ENCODE results near the gene TNFRSF8.

The TNFRSF8 gene

GRCh38 chr1:12060500-12060899, 2.6 kb upstream of the TNFRSF8 start:
- DNase-seq (ENCODE audit: low spot score): no peak

DNA sequence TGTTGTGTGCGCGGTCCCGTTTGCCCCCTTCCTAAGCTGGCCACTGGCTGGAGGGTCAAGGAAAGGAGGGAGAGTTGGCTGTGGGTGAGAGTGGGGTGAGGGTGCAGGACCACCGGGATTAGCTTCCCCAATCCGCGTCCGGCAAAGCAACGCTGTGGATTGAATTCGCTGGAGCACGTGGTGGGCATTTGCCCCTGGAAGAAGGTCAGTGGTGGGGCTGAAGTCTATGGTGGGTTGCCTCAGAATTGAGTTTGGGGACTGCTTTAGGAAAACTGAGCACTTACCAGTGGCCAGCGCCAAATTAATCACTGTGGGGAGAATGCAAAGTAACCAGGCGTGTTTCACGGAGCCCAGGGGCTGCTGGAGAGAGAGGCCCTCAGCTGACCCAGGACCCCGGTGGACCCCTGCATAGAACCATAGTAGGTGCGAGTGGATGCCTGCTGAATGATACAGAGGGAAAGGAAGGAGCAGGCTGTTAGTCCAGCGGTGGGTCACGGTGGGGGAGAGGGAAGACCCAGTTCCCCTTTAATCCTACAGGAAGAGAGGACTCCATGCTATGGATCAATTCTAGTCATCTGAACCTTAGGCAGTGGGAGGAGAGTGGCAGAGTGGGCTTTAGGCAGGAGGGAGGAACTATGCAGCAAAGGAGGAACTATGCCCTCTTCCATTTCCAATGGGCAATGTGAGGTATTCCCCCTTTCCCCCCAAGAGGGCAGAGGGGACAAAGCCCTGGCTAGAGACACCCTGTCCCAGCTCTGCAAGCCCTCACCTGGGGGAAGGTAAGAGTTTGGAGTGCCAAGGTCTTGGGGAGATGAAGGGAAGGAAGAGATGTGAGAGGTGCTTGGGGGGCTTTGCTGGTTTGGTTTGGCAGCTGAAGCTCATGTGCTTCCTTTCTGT, 1.2 kb downstream of the TNFRSF8 start:
- no peak for DNase-seq (ENCODE audit: low spot score)

- DNase-seq (ENCODE audit: low spot score): no peak
These were observed 2.8 kb downstream of the TNFRSF8 start for GRCh38 chr1:12065872-12066271.

GRCh38 chr1:12067900-12068821, 5.1 kb downstream of the TNFRSF8 start:
- DNase-seq (ENCODE audit: low spot score): no peak

GRCh38 chr1:12069623-12070244, 6.6 kb downstream of the TNFRSF8 start:
- no peak for DNase-seq (ENCODE audit: low spot score)

DNA sequence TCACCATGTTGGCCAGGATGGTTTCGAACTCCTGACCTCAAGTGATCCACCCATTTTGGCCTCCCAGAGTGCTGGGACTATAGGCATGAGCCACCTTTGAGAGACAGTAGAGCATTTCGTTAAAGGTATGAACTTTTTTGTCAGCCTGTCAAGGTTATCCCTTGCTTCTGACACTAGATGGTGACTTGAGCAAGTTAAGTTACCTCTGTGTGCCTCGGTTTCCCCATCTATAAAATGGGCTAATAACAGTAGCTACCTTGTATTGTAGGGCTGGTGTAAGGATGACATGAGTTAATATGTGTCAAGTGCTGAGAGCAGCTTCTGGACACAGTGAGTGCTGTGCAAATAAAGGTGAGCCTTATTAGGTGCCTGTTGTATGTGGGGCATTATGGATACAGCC, 8.8 kb downstream of the TNFRSF8 start:
- no peak for DNase-seq (ENCODE audit: low spot score)

DNA sequence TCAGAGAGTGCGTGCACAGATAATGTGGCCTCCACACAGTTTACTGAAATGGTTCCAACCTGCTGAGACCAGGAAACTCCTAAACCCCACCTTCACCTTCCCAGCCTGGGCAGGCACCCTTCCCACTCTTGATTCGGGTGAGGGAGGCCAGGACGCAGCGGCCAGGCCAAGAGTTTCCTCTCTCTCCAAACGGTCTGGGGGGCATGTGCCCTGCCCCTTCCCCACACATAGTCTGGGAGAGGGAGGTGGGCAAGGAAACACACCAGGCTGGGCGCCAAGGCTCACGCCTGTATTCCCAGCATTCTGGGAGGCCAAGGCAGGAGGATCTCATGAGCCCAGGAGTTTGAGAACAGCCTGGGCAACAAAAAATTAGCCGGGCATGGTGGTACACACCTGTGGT, 9.6 kb downstream of the TNFRSF8 start:
- DNase-seq (ENCODE audit: low spot score): no peak

GRCh38 chr1:12073796-12074195, 10.7 kb downstream of the TNFRSF8 start:
- DNase-seq (ENCODE audit: low spot score): no peak

DNA sequence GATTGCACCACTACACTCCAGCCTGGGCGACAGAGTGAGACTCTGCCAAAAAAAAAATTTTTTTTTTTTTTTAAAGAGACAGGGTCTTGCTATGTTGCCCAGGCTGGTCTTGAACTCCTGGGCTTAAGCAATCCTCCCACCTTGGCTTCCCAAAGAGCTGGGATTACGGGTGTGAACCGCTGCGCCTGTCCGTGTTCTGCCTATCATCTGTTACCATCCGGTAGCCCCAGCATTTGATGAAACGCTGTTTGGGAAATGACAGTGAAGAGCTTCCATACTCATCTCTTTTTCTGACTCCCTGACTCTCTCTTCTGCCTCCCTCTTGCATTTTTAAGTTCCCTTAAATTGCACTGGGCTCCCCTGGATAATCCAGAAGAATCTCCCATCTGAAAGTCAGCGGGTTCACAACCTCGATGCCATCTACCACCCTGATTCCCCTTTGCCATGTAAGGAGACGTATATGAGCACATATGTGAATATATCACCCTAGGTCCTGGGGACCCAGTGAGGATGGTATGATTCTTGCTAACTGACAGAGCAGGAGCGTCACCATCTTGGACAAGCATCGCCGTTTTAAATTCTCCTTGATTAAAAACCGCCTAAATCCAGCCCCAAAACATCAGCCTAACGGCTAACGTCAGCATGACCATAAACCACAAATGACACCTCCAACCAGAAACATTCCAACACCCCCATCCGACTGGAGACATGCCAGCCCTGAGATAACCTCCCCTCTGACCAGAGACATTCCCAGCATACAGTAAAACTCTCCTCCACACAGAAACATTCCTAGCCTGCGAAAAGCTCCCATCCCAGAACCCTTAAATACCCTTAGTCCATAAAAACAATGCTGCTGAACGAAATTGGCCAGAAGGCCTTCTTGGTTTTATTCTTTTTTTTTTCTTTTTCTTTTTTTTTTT, 12.4 kb downstream of the TNFRSF8 start:
- no peak for DNase-seq (ENCODE audit: low spot score)

- DNase-seq (ENCODE audit: low spot score): no peak
These were observed 13.4 kb downstream of the TNFRSF8 start for GRCh38 chr1:12076425-12077005.

- no peak for DNase-seq (ENCODE audit: low spot score)
These were observed 15.5 kb downstream of the TNFRSF8 start for GRCh38 chr1:12078575-12078937.

DNA sequence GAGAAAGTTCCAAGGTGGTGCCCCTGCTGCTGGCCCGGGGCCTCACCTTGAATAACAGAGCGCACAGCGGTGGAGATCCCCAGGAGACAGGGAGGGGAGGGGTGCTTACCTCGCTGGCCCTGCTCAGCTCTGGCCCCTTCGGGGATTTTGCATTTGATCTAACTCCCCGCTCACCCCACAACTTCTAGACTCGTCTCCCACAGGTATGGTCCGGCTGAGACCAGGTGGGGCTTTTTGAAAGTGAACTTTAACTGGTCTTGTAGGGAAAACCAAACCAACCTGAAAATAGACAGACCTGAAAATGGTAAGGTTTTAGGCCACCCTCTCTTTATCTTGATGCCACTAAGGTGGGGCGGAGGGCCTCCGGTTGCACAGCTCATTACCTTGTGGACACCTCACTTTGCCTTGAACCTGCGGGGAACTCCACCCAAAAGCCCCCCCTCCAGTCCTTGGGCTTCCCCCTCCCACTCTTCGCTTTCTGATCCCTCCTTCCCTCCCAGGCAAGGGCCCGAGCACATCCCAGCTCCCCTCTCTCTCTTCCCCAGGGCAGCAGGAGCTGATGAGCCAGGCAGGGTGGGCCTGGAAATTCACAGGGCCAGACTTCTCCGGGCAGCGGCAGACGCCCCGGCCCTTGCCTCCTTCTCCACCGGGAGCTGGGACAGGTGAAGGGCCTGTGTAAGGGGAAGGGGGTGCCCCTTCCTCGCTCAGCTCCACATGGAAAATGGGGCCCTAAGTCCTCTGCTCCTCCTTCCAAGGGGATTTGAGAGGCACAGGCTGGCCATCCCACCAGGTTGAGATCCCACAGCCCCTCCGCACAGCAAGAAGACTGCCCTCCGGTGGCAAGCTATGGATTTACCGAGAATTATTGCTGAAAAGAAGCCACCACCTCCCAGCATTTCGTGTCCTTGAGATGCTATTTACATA, 16.1 kb downstream of the TNFRSF8 start:
- peak; percentile 12 for DNase-seq (ENCODE audit: low spot score)

DNA sequence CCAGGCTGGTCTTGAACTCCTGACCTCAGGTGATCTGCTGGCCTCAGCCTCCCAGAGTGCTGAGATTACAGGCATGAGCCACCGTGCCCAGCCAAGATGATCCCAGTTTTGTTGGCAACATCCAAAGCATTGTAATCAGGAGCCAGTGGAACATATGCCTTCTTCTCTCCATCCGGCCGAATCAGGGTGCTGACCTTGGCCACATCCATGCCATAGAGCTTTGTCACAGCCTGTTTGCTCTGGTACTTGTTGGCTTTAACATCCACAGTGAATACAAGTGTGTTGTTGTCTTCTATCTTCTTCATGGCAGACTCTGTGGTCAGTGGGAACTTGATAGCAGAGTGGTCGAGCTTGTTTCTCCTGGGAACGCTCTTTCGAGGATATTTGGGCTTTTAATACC, 17.1 kb downstream of the TNFRSF8 start:
- no peak for DNase-seq (ENCODE audit: low spot score)

DNA sequence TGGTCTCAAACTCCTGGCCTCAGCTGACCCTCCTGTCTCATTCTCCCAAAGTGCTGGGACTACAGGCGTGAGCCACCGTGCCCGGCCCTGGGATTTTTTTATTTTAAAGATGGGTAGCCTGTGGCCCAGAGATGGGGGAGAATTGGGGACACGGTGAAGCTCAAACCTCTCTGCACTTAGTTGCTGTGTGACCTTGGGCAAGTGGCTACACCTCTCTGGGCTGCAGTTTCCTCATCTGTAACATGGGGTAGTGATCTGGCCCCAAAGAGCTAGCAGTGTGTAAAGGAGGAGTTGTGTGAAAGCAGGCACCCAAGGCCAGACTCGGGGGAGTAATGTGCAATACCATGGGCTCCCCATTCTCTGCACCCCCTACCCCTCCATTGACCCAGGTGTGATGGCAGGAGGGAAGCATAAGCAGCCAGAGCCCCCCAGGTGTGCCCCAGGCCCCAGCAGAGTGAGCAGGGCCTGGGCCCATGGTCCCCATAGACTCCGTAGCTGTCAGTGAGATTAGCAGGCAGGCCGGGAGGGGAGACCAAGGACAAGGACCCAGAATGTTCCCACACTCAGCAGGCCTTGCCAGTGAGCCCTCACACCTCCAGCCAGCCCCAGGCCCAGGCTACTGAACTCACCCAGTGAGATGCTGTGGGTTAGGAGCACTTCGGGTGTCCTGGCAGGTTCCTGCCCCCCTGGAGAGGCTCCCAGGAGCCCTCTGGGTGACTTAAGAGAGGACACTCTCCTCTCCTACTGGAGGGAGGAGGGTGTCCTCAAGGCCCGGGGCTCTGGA, 17.9 kb downstream of the TNFRSF8 start:
- DNase-seq (ENCODE audit: low spot score): no peak

DNA sequence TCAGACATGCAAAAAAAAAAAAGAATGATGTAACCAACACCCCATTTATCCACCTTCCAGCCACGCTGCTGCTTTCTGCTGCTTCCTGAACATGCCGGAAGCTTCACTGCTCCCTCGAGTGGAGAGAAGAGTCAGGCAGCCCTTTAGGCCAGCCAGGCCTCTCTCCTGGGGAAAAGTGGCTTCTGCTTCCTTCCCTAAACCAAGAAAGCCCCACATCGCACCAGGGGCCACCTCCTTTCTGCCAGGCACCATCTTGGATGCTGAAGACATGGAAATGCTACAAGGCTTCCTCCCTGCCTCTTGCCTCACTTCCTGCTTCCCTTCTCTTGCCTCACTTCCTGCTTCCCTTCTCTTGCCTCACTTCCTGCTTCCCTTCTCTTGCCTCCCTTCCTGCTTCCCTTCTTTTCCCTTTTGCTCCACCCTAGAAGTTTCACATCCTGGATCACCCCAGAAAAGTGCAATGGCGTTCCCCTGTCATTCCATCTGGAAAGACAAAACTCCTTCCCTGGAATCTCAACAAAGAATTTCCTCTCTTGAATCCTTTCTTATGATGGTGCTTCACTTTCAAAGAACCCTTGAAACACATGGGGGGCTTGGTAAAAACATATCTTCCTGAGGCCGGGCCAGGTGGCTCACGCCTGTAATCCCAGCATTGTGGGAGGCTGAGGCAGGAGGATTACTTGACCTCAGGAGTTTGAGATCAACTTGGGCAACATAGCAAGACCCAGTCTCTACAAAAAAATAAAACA, 18.7 kb downstream of the TNFRSF8 start:
- DNase-seq (ENCODE audit: low spot score): no peak

GRCh38 chr1:12082988-12083387, 19.9 kb downstream of the TNFRSF8 start:
- DNase-seq (ENCODE audit: low spot score): no peak

GRCh38 chr1:12083766-12084165, 20.7 kb downstream of the TNFRSF8 start:
- no peak for DNase-seq (ENCODE audit: low spot score)

GRCh38 chr1:12085643-12086260, 22.6 kb downstream of the TNFRSF8 start:
- DNase-seq (ENCODE audit: low spot score): no peak
